Caco-2 (cell line): ENCODE results near the gene AGFG2. TPM values are rescaled to one million over a fixed set of nuclear protein-coding genes. Genes with fewer than 3 reads are reported as not detected.

Experiments used
- BruUV-seq: library from RNA; stranded (reverse); fragments of 400-500 nt; replicated peaks from 2 replicates; lab custom pipeline; 2021; lab: Mats Ljungman, UMichigan
- CTCF ChIA-PET: fragments of 300-600 bp; sonication (Branson Sonifier 250); formaldehyde crosslinking; loops from one replicate; lab custom pipeline; 2022; ENCODE audit warnings: antibody characterized with exemption; lab: Charles Lee
- POLR2A ChIA-PET: fragments of 300-600 bp; sonication (Branson Sonifier 250); formaldehyde crosslinking; loops from one replicate; lab custom pipeline; 2022; ENCODE audit warnings: antibody characterized with exemption; lab: Charles Lee
- DNase-seq, 2 experiments: peaks; one replicate each; pipeline versions ENCODE4 v3.0.0 to v3.0.0-alpha.2; 2020 to 2022
- H3K27me3 ChIP-seq: replicated peaks from 2 replicates; pipeline ENCODE4 v1.6.0; 2011; ENCODE audit warnings: low read length; ENCODE audit not compliant: control insufficient read depth, insufficient read depth
- H3K36me3 ChIP-seq: 2 replicates; pipeline ENCODE4 v1.5.1; 2011; ENCODE audit warnings: low read length; ENCODE audit not compliant: control insufficient read depth, insufficient read depth
- H3K4me1 ChIP-seq: fragments of 250-450 bp; sonication (Bioruptor Pico); 2 replicates; pipeline ENCODE4 v1.5.1; 2020; ENCODE audit warnings: mild to moderate bottlenecking
- H3K4me3 ChIP-seq: 2 replicates; pipeline ENCODE4 v1.5.1; 2011; ENCODE audit warnings: low read depth, mild to moderate bottlenecking, control low read depth, low read length
- H3K9me3 ChIP-seq: fragments of 250-450 bp; sonication (Bioruptor Pico); 2 replicates; pipeline ENCODE4 v1.5.1; 2020; ENCODE audit warnings: mild to moderate bottlenecking, moderate library complexity
- H3K27ac Mint-ChIP-seq: one replicate; pipeline ENCODE4 v1.8.0; 2022; ENCODE audit warnings: mixed read lengths; ENCODE audit not compliant: unreplicated experiment
- H3K27me3 Mint-ChIP-seq: one replicate; pipeline ENCODE4 v1.8.0; 2022; ENCODE audit warnings: mixed read lengths; ENCODE audit not compliant: insufficient read depth, unreplicated experiment
- H3K36me3 Mint-ChIP-seq: one replicate; pipeline ENCODE4 v1.8.0; 2022; ENCODE audit warnings: mild to moderate bottlenecking, mixed read lengths; ENCODE audit not compliant: insufficient read depth, unreplicated experiment
- H3K4me1 Mint-ChIP-seq: one replicate; pipeline ENCODE4 v1.8.0; 2022; ENCODE audit warnings: low read depth, mixed read lengths; ENCODE audit not compliant: unreplicated experiment
- H3K4me3 Mint-ChIP-seq: one replicate; pipeline ENCODE4 v1.8.0; 2022; ENCODE audit warnings: mild to moderate bottlenecking, moderate library complexity, mixed read lengths; ENCODE audit not compliant: unreplicated experiment
- H3K9me3 Mint-ChIP-seq: one replicate; pipeline ENCODE4 v1.8.0; 2022; ENCODE audit warnings: mixed read lengths; ENCODE audit not compliant: unreplicated experiment
- intact Hi-C: fragments of 100-400 bp; cut with micrococcal nuclease; formaldehyde crosslinking; loops from one replicate; pipeline ENCODE4 v1.10.0; 2022; ENCODE audit not compliant: unreplicated experiment
- total RNA-seq: library from RNA; stranded (reverse); gene quantifications from 2 replicates; pipeline ENCODE4 v1.2.3, GENCODE V29; 2022
- TF ChIP-seq, protein P1 (sequence below), 2 experiments: fragments of 200-600 bp in 1 of 2; IDR thresholded peaks; 1 replicate in 1 of 2; 2 replicates in 1 of 2; pipeline versions ENCODE4 v1.5.1 to v1.8.0; 2011 to 2022; ENCODE audit warnings: antibody characterized with exemption in 1 of 2, control low read depth in 1 of 2, inconsistent platforms in 1 of 2, low read depth in 1 of 2, low read length in 1 of 2, mild to moderate bottlenecking in 1 of 2, moderate library complexity in 1 of 2; ENCODE audit not compliant: insufficient read depth in 1 of 2, severe bottlenecking in 1 of 2, unreplicated experiment in 1 of 2

The AGFG2 gene
- total RNA-seq, 1 experiment from 2014 or later: 60.7 TPM

DNA sequence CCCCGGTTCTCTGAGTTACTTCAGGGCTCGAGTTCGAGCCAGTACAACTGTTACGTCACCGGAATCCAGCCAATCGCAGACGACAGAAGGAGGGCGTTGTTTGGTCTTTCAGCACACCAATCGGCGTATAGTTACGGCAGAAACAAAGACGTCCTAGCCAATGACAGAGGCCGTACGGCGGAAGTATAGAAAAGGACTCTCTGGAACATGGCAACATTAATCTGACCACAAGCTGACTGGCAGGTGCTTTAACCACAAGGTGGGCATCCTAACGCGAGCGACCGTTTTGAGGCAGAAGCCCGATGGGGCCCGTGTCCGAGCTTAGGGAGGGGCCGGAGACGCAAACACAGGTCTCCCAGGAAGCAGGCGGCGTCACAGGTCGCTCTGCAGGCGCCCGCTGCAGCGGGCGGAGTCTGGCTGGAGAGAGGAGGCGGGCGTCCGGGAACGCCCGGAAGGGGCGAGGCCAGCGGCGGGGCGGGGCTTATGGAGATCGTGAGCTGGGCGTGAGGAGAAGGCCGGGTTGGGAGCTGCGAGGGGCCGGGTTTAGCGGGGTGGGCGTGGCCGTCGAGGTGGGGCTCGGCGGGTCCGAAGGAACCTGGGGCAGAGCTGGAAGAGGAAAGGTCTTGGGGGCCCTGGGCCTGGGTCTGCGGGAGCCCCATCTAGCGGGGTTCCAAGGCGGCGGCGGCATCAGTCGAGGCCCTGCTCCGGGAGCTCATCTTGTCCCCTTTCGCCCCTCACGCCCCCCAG is 73.2 kb downstream of the AGFG2 start, which contains the start of gene MOSPD3:
MOSPD3 (plus strand) TSS at position 558 of the 747 bp plus-strand sequence. CDS start 252 bp downstream, outside the sequence.
- Mint-ChIP-seq H3K27me3 (no peaks in the 10 kb centered on the region), H3K9me3 (no peaks in the 10 kb centered on the region), H3K36me3 (peaks cover 21% of the 10 kb centered on the region), H3K4me1 (no peaks in the 10 kb centered on the region), H3K27ac (peak within 1 kb of the TSS; percentile 95), H3K4me3 (peak within 1 kb of the TSS; percentile 86)
- Histone ChIP-seq H3K9me3 (no peaks in the 10 kb centered on the region), H3K27me3 (no peaks in the 10 kb centered on the region), H3K4me1 (peaks cover 10% of the 10 kb centered on the region; the same call in 1 of the 2 replicates), H3K4me3 (peak within 1 kb of the TSS; percentile 50), H3K36me3 (no peaks in the 10 kb centered on the region)
- peak; percentile 99 for DNase-seq
- no TSS peak for BruUV-seq
- POLR2A ChIA-PET: interaction anchor here (0.6 to 1.6 kb wide), 25 partner anchors 9 to 263 kb away, joined by 3 to 60 read pairs (median 4); partner anchors contain the start of genes AGFG2, EPHB4, FBXO24 and GIGYF1
- TF ChIP-seq, protein P1, sequence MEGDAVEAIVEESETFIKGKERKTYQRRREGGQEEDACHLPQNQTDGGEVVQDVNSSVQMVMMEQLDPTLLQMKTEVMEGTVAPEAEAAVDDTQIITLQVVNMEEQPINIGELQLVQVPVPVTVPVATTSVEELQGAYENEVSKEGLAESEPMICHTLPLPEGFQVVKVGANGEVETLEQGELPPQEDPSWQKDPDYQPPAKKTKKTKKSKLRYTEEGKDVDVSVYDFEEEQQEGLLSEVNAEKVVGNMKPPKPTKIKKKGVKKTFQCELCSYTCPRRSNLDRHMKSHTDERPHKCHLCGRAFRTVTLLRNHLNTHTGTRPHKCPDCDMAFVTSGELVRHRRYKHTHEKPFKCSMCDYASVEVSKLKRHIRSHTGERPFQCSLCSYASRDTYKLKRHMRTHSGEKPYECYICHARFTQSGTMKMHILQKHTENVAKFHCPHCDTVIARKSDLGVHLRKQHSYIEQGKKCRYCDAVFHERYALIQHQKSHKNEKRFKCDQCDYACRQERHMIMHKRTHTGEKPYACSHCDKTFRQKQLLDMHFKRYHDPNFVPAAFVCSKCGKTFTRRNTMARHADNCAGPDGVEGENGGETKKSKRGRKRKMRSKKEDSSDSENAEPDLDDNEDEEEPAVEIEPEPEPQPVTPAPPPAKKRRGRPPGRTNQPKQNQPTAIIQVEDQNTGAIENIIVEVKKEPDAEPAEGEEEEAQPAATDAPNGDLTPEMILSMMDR (IDR thresholded peaks at IDR 0.05; ENCODE audit: insufficient read depth in 1 of 2, low read depth in 1 of 2, low read length in 1 of 2, severe bottlenecking in 1 of 2, unreplicated experiment in 1 of 2): no peak
- CTCF ChIA-PET: interaction anchor here (0.5 to 3.6 kb wide), 21 partner anchors 14 to 244 kb away, joined by 3 to 39 read pairs (median 4); partner anchors contain the start of genes EPHB4, FBXO24, GNB2 and LRCH4
- intact Hi-C loops: loop anchor here (1.0 kb wide), 2 partner anchors 26 to 61 kb away; partner anchors contain the start of genes FBXO24, GNB2 and LRCH4

DNA sequence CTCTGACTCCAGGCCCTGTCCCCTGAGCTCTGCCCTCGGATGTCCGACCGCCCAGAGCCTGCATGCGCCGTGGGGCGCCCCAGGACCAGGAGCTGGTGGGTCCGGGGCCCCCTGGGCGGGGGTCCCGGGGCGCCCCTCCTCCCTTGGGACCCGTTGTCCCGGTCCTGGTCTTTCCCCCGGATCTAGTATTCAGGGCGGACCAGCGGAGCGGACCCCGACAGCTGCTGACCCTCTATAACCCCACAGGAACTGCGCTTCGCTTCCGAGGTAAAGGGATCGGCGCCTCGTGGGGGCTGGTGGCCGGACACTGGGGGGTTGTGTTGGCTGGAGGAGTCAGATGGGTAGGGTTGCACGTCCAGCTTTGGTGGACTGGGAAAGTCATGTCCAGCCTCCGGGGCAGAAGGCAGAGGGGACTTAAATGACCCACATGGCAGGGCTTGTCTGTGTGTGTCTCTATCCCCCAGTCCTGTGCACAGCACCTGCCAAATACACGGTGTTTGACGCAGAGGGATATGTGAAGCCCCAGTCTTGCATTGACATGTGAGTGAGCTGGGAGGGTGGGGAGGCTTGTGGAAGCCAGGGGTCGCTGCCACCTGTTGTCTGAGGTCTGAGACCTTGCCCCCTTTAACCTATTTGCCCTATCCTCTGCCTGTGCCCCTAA is 73.9 kb downstream of the AGFG2 start:
- H3K4me3 Mint-ChIP-seq: peak overlapping the region; percentile 86
- peak overlapping the region; percentile 95 for H3K27ac Mint-ChIP-seq
- H3K4me3 ChIP-seq: peak overlapping the region; percentile 50
- H3K36me3 Mint-ChIP-seq: peaks cover 21% of the 10 kb centered on the region
- TSS peak; percentile 52 for BruUV-seq
- H3K4me1 ChIP-seq: peaks cover 10% of the 10 kb centered on the region; the same call in 1 of the 2 replicates
- ChIA-PET POLR2A (interaction anchor here (0.6 to 1.6 kb wide), 22 partner anchors 9 to 262 kb away, joined by 3 to 60 read pairs (median 4); partner anchors contain the start of genes AGFG2, EPHB4, FBXO24 and GIGYF1), CTCF (interaction anchor here (0.5 to 3.6 kb wide), 22 partner anchors 13 to 243 kb away, joined by 3 to 39 read pairs (median 4); partner anchors contain the start of genes EPHB4, FBXO24, GIGYF1 and GNB2)
- no peak for DNase-seq
- no peaks in the 10 kb centered on the region for H3K9me3 Mint-ChIP-seq
- no peaks in the 10 kb centered on the region for H3K4me1 Mint-ChIP-seq
- intact Hi-C loops: loop anchor here (1.0 kb wide), 3 partner anchors 27 to 60 kb away; partner anchors contain the start of genes FBXO24, GNB2 and LRCH4
- H3K36me3 ChIP-seq: no peaks in the 10 kb centered on the region
- no peaks in the 10 kb centered on the region for H3K27me3 ChIP-seq
- no peaks in the 10 kb centered on the region for H3K9me3 ChIP-seq
- no peaks in the 10 kb centered on the region for H3K27me3 Mint-ChIP-seq
- TF ChIP-seq, protein P1 (IDR thresholded peaks at IDR 0.05; ENCODE audit: insufficient read depth in 1 of 2, low read depth in 1 of 2, low read length in 1 of 2, severe bottlenecking in 1 of 2, unreplicated experiment in 1 of 2): peak in 1 of 2 experiments; percentile 35
